ENCODE data around the gene PTGDS.

Gene PTGDS

DNA sequence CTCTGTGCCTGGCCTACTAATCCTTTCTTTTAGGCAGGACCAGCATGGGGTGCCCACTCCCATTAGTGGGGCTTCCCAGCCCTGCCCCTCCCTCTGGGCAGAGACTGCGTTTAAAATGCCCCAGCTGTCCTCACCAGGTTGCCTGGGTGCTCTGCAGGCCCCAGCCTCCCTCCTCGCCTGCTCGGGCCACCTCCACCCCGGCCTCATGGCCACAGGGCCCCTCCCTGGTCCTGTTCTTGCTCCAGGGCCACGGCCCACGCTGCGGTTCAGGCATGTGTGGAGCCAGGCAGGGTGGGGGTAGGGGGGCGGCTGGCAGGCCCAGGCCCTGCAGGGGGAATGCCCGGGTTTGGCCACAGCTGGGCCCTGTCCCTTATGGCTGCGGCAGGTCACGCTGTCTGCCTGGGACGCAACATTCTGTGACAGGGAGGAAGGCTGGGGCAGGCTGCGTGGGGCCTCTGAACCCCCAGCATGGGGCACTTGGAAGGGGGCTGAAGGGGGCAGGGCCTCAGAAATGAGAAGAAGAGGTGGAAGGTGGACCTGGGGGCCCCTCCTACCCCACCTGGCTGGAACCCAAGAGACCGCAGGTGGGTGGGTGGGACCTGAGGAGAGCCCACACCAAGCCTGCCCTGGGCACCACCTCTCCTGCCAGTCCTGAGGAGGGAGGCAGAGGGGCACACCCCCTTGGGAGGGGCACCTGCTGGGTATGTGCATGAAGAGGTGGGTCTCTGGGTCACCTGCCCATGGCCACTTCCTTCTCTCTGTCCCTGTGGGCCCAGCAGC lies 25.6 kb upstream of the PTGDS start, which contains the start of gene LCN12:
Gene LCN12, plus strand, starts transcription at position 733 of the 780 bp plus-strand sequence. CDS start 55 bp downstream, outside the sequence.
- no peak for ATAC-seq

DNA sequence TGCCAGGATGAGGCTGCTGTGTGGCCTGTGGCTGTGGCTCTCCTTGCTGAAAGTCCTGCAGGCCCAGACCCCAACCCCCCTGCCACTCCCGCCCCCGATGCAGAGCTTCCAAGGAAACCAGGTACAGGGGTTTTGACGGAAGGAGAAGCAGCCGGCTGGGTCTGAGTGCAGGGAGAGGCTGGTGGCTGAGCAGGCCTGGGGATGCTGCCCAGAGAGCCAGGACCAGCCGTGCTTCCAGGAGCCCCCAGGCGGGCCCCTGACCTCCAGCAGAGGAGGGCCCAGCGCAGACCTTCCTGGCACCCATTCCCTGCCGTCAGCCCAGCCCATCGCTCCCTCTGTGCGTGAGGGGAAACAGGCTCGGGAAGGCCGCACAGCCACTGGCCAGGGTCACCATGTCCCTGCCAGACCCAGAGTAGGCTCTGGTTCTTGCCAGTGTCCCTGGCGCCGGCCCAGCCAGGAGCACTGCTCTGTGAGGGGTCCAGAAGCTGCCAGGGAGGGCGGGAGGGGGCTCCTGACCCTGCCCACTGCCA lies 24.9 kb upstream of the PTGDS start:
- TF ChIP-seq ZFP3 (CRISPR knock-in tag; IDR thresholded peaks at IDR 0.05), result no peak
- no peak for TF ChIP-seq ZNF565 (CRISPR knock-in tag; conservative IDR thresholded peaks at IDR 0.05; ENCODE audit: low read depth)
- TF ChIP-seq GLIS3 (CRISPR knock-in tag; IDR thresholded peaks at IDR 0.05), result no peak
- no peak for TF ChIP-seq ARNTL (CRISPR knock-in tag; IDR thresholded peaks at IDR 0.05; ENCODE audit: borderline replicate concordance, low read depth)
- no peak for ATAC-seq

More for the DNA sequence above, 25.6 kb upstream of the PTGDS start, which contains the start of gene LCN12:
- TF ChIP-seq, protein P1, sequence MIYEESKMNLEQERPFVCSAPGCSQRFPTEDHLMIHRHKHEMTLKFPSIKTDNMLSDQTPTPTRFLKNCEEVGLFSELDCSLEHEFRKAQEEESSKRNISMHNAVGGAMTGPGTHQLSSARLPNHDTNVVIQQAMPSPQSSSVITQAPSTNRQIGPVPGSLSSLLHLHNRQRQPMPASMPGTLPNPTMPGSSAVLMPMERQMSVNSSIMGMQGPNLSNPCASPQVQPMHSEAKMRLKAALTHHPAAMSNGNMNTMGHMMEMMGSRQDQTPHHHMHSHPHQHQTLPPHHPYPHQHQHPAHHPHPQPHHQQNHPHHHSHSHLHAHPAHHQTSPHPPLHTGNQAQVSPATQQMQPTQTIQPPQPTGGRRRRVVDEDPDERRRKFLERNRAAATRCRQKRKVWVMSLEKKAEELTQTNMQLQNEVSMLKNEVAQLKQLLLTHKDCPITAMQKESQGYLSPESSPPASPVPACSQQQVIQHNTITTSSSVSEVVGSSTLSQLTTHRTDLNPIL (CRISPR knock-in tag; IDR thresholded peaks at IDR 0.05; ENCODE audit: low read depth), result no peak

DNA sequence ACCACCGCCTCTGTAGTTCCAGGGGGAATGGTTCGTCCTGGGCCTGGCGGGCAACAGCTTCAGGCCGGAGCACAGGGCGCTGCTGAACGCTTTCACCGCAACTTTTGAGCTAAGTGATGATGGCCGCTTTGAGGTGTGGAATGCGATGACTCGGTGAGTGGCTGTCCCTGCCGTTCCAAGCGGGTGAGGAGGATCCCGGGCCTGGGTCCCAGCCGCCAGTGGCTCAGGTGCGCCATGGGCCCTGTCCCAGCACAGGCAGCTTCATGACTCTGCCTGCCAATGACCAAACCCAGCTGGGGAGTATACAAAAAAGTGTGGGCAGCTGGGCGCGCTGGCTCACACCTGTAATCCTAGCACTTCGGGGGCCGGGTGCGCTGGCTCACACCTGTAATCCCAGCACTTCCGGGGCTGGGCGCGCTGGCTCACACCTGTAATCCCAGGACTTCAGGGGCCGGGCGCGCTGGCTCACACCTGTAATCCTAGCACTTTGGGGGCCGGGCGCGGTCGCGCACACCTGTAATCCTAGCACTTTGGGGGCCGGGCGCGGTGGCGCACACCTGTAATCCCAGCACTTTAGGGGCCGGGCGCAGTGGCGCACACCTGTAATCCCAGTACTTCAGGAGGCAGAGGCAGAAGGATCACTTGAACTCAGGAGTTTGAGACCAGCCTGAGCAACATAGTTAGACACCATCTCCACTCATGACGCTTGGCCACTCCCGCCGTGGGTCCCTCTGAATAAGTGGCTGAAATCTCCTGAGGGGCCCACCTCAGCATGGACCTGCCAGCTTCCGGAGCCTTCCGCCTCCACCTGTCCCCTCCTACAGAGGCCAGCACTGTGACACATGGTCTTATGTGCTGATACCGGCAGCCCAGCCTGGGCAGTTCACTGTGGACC lies 24.2 kb upstream of the PTGDS start:
- no peak for TF ChIP-seq ZNF565 (CRISPR knock-in tag; conservative IDR thresholded peaks at IDR 0.05; ENCODE audit: low read depth)
- TF ChIP-seq ARNTL (CRISPR knock-in tag; IDR thresholded peaks at IDR 0.05; ENCODE audit: borderline replicate concordance, low read depth), result no peak
- no peak for TF ChIP-seq CSDC2 (CRISPR knock-in tag; IDR thresholded peaks at IDR 0.05)
- TF ChIP-seq TCF4 (CRISPR knock-in tag; IDR thresholded peaks at IDR 0.05; ENCODE audit: borderline replicate concordance), result no peak
- TF ChIP-seq SNAI2 (CRISPR knock-in tag; IDR thresholded peaks at IDR 0.05), result no peak
- TF ChIP-seq, protein P1 (CRISPR knock-in tag; IDR thresholded peaks at IDR 0.05; ENCODE audit: low read depth), result no peak
- TF ChIP-seq ZNF8 (CRISPR knock-in tag; IDR thresholded peaks at IDR 0.05), result no peak
- TF ChIP-seq, protein P2, sequence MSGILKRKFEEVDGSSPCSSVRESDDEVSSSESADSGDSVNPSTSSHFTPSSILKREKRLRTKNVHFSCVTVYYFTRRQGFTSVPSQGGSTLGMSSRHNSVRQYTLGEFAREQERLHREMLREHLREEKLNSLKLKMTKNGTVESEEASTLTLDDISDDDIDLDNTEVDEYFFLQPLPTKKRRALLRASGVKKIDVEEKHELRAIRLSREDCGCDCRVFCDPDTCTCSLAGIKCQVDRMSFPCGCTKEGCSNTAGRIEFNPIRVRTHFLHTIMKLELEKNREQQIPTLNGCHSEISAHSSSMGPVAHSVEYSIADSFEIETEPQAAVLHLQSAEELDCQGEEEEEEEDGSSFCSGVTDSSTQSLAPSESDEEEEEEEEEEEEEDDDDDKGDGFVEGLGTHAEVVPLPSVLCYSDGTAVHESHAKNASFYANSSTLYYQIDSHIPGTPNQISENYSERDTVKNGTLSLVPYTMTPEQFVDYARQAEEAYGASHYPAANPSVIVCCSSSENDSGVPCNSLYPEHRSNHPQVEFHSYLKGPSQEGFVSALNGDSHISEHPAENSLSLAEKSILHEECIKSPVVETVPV (CRISPR knock-in tag; IDR thresholded peaks at IDR 0.05), result no peak
- TF ChIP-seq, protein P3, sequence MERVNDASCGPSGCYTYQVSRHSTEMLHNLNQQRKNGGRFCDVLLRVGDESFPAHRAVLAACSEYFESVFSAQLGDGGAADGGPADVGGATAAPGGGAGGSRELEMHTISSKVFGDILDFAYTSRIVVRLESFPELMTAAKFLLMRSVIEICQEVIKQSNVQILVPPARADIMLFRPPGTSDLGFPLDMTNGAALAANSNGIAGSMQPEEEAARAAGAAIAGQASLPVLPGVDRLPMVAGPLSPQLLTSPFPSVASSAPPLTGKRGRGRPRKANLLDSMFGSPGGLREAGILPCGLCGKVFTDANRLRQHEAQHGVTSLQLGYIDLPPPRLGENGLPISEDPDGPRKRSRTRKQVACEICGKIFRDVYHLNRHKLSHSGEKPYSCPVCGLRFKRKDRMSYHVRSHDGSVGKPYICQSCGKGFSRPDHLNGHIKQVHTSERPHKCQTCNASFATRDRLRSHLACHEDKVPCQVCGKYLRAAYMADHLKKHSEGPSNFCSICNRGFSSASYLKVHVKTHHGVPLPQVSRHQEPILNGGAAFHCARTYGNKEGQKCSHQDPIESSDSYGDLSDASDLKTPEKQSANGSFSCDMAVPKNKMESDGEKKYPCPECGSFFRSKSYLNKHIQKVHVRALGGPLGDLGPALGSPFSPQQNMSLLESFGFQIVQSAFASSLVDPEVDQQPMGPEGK (CRISPR knock-in tag; IDR thresholded peaks at IDR 0.05; ENCODE audit: borderline replicate concordance), result no peak
- no peak for TF ChIP-seq ESRRG (CRISPR knock-in tag; IDR thresholded peaks at IDR 0.05)
- TF ChIP-seq RARB (CRISPR knock-in tag; IDR thresholded peaks at IDR 0.05), result no peak
- TF ChIP-seq ZC3H10 (CRISPR knock-in tag; IDR thresholded peaks at IDR 0.05), result no peak
- no peak for ATAC-seq

DNA sequence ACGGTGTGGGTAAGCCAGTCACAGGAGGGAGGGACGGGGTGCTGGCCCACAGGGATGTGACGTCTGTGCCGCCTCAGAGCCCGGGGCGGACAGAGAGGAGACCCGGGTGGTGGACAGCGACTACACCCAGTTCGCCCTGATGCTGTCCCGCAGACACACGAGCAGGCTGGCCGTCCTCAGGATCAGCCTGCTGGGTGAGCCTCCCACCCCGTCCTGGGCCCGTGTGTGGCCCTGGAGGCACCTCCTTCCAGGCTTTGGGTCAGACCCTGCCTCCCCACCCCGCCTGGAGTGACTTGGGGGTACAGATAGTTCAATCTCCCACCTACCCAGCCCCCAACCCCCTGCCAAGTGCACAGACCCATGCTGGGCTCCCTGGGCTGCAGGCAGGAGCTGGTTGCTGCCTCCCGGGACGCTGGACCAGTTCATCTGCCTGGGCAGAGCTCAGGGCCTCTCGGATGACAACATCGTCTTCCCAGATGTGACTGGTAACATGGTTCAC lies 23.5 kb upstream of the PTGDS start:
- TF ChIP-seq, protein P4, sequence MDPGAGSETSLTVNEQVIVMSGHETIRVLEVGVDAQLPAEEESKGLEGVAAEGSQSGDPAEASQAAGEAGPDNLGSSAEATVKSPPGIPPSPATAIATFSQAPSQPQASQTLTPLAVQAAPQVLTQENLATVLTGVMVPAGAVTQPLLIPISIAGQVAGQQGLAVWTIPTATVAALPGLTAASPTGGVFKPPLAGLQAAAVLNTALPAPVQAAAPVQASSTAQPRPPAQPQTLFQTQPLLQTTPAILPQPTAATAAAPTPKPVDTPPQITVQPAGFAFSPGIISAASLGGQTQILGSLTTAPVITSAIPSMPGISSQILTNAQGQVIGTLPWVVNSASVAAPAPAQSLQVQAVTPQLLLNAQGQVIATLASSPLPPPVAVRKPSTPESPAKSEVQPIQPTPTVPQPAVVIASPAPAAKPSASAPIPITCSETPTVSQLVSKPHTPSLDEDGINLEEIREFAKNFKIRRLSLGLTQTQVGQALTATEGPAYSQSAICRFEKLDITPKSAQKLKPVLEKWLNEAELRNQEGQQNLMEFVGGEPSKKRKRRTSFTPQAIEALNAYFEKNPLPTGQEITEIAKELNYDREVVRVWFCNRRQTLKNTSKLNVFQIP (CRISPR knock-in tag; IDR thresholded peaks at IDR 0.05; ENCODE audit: borderline replicate concordance, low read depth), result no peak
- TF ChIP-seq ZFP30 (CRISPR knock-in tag; IDR thresholded peaks at IDR 0.05) (no peak), ZC3H10 (CRISPR knock-in tag; IDR thresholded peaks at IDR 0.05) (no peak), RARB (CRISPR knock-in tag; IDR thresholded peaks at IDR 0.05) (no peak), CSDC2 (CRISPR knock-in tag; IDR thresholded peaks at IDR 0.05) (no peak), SNAI2 (CRISPR knock-in tag; IDR thresholded peaks at IDR 0.05) (no peak), OSR1 (CRISPR knock-in tag; IDR thresholded peaks at IDR 0.05) (no peak), GLIS3 (CRISPR knock-in tag; IDR thresholded peaks at IDR 0.05) (no peak), TCF4 (CRISPR knock-in tag; IDR thresholded peaks at IDR 0.05; ENCODE audit: borderline replicate concordance) (no peak), ISL1 (CRISPR knock-in tag; IDR thresholded peaks at IDR 0.05) (no peak), BACH2 (CRISPR knock-in tag; IDR thresholded peaks at IDR 0.05; ENCODE audit: borderline replicate concordance) (no peak), ZFP3 (CRISPR knock-in tag; IDR thresholded peaks at IDR 0.05) (no peak)
- TF ChIP-seq, protein P2 (CRISPR knock-in tag; IDR thresholded peaks at IDR 0.05), result no peak
- ATAC-seq, result no peak

Measured in SK-N-SH treated with all-trans-retinoic acid at 6 μM for 48 hours (cell line).